ENCODE results near the gene MSRB1. TPM values are rescaled to one million over a fixed set of nuclear protein-coding genes. Genes with fewer than 3 reads are reported as not detected.

Gene MSRB1
- total and polyA plus RNA-seq, 9 of the 15 experiments (the other 6 are each of a cell fraction or from before 2014, with no cell fraction given), result 5.4 to 33.7 (median 25.7) TPM

- TF ChIP-seq KLF1 (tag; IDR thresholded peaks at IDR 0.05) (0 out of 2 replicates have a peak, but pooled peaks have one; percentile 32), CBX2 (IDR thresholded peaks at IDR 0.05; ENCODE audit: insufficient read depth, low read length, poor library complexity, severe bottlenecking) (no peak), MNT (conservative IDR thresholded peaks at IDR 0.05) (peak; percentile 81 to 88), MBD1 (CRISPR knock-in tag; IDR thresholded peaks at IDR 0.05) (no peak), ZNF699 (CRISPR knock-in tag; IDR thresholded peaks at IDR 0.05; ENCODE audit: insufficient replicate concordance) (no peak), RBBP5 (IDR thresholded peaks at IDR 0.05; ENCODE audit: borderline replicate concordance, insufficient read depth, low read length, poor library complexity, severe bottlenecking) (peak; percentile 99), E4F1 (CRISPR knock-in tag; IDR thresholded peaks at IDR 0.05; ENCODE audit: borderline replicate concordance) (no peak), HES1 (IDR thresholded peaks at IDR 0.05; ENCODE audit: low read depth) (no peak), LARP7 (IDR thresholded peaks at IDR 0.05) (no peak), ZNF561 (CRISPR knock-in tag; conservative IDR thresholded peaks at IDR 0.05) (no peak; the same call in 1 of the 2 replicates), UBTF (IDR thresholded peaks at IDR 0.05; ENCODE audit: borderline replicate concordance in 1 of 2, low read depth in 2 of 2, low read length in 2 of 2) (no peak), TRIM28 (IDR thresholded peaks at IDR 0.05) (no peak), ZNF639 (CRISPR knock-in tag; conservative IDR thresholded peaks at IDR 0.05 in 1 of 2, IDR thresholded peaks at IDR 0.05 in 1 of 2) (peak in 1 of 2 experiments; percentile 95; a peak in 2 of 4 replicates), ZNF347 (CRISPR knock-in tag; IDR thresholded peaks at IDR 0.05; ENCODE audit: low read depth) (no peak)
Measured at GRCh38 chr16:1964506-1965395, 21.8 kb upstream of the MSRB1 start, which contains the start of gene RPS2 (continued).
